GM18526 (cell line): ENCODE results near the gene PTPRF.

Experiments used
- POLR2A ChIP-seq: IDR thresholded peaks from 3 replicates; pipeline ENCODE4 v1.6.1; 2011; ENCODE audit not compliant: insufficient read length; ENCODE audit errors: extremely low read depth

The PTPRF gene

GRCh38 chr1:43591181-43591580 lies 60.5 kb downstream of the PTPRF start:
- TF ChIP-seq POLR2A, result no peak

DNA sequence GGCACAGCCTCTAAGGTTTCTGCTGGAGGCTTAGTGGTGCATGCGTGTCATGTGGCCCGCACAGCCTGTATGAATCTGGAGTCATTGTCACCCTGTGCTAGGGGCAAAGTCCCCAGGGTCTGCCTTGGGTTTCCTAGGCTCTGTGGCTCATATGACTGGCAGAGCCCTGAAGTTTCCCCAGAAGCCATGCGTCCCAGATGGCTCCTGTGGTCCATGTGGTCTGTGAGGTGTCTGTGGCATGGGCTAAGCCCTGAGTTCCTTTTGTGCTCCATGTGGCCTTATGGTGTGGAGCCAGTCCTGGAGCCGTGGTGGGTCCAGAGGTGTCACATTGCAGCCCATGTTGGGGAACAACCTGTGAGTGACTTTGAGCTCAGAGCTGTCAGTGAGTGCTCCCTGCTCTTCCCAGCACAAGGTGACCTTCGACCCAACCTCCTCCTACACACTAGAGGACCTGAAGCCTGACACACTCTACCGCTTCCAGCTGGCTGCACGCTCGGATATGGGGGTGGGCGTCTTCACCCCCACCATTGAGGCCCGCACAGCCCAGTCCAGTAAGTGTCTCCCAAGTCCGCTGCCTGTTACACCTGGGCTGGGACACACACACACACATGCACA lies 61.5 kb downstream of the PTPRF start:
- TF ChIP-seq POLR2A, result no peak

GRCh38 chr1:43592974-43593683 lies 62.4 kb downstream of the PTPRF start:
- TF ChIP-seq POLR2A, result no peak

- no peak for TF ChIP-seq POLR2A
Observed at GRCh38 chr1:43596579-43596978, 65.9 kb downstream of the PTPRF start.

DNA sequence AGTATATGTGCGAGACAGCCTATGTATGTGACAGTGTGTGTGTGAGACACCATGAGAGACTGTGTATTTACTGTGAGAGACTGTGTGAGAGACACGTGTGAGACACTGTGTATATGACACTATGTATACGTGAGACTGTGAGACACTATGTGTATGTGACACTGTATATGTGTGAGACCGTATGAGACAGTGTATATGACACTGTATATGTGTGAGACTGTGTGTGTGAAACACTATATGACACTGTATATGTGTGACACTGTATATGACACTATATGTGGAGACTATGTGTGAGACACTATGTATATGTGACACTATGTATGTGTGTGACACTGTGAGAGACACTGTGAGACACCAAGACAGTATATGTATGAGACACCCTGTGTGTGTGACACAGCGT lies 66.3 kb downstream of the PTPRF start:
- TF ChIP-seq POLR2A, result no peak

DNA sequence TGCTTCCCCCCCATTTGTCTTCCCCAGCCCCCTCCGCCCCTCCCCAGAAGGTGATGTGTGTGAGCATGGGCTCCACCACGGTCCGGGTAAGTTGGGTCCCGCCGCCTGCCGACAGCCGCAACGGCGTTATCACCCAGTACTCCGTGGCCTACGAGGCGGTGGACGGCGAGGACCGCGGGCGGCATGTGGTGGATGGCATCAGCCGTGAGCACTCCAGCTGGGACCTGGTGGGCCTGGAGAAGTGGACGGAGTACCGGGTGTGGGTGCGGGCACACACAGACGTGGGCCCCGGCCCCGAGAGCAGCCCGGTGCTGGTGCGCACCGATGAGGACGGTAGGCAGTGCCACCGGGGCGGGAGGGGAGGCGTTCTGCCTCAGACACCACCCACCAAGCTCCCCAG lies 67.0 kb downstream of the PTPRF start:
- no peak for TF ChIP-seq POLR2A

GRCh38 chr1:43598622-43599021 lies 67.9 kb downstream of the PTPRF start:
- no peak for TF ChIP-seq POLR2A

- no peak for TF ChIP-seq POLR2A
Observed at GRCh38 chr1:43600033-43601020, 69.6 kb downstream of the PTPRF start.

DNA sequence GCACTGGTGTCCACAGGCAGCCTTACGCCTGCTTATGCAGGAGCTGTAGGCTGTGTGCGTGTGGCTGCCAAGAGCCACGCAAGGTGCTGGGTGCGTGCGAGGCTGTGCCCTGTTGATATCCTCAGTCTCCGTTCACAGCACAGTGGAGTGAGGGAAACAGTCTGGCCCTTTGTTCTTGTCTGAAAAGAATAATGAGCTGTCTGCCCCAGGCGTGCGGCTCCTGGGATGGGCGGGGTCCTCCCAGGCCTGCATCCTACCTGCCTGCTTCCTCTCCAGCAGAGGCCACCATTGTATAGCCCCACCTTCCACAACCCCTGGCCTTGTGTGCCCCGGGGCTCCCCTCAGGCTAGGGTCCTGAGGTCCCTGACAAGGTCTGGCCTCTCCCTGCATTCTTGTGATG lies 72.3 kb downstream of the PTPRF start:
- no peak for TF ChIP-seq POLR2A

- TF ChIP-seq POLR2A, result no peak
Observed at GRCh38 chr1:43604192-43604591, 73.5 kb downstream of the PTPRF start.

- TF ChIP-seq POLR2A, result no peak
Observed at GRCh38 chr1:43605157-43605556, 74.5 kb downstream of the PTPRF start.

- TF ChIP-seq POLR2A, result no peak
Observed at GRCh38 chr1:43605766-43606165, 75.1 kb downstream of the PTPRF start.

GRCh38 chr1:43606624-43607023 lies 75.9 kb downstream of the PTPRF start:
- TF ChIP-seq POLR2A, result no peak

DNA sequence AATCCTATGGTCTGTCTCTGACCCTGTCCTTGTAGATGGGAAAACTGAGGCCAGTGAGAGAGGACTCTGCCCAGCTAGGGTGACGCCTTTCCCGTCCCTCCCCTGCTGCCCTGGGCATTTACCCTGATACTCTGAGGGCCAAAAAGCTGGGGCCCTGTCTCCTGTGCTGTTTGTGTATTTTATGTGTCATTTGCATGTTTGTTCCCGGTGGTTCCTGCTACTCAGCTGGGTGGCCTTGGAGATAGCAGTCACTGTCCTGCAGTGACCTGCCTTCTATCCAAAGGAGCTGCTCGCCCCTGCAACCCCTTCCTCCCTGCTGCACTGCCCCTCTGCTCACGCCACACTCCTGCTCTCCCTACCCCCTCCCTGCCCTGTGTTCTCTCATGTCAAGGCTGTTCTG lies 78.1 kb downstream of the PTPRF start:
- no peak for TF ChIP-seq POLR2A

DNA sequence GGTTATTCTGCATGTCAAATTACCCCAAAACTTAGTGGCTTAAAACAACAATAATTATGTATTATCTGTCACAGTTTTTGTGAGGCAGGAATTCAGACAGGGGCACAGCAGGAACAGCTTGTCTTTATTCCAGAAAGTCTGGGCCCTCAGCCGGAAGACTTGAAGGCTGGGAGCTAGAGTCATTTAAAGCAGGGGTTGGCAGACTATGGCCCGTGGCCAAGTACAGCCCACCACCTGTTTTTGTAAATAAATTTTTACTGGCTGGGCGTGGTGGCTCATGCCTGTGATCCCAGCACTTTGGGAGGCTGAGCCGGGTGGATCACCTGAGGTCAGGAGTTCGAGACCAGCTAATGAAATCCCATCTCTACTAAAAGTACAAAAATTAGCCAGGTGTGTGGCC lies 79.7 kb downstream of the PTPRF start:
- no peak for TF ChIP-seq POLR2A

- TF ChIP-seq POLR2A, result no peak
Observed at GRCh38 chr1:43611950-43612349, 81.3 kb downstream of the PTPRF start.
